Measurements from ENCODE around the gene PHKA1. TPM values are rescaled to one million over a fixed set of nuclear protein-coding genes. Genes with fewer than 3 reads are reported as not detected.
"Not testable (repeated sequence)": the region's sequence is repeated elsewhere in the genome, so short reads cannot be mapped to it uniquely, and the experiment has no call there.

PHKA1 gene
- total and polyA plus RNA-seq, 2 donors (not counting 3 experiments of a cell fraction or from before 2014, with no cell fraction given): 3.3 to 5.5 TPM

DNA sequence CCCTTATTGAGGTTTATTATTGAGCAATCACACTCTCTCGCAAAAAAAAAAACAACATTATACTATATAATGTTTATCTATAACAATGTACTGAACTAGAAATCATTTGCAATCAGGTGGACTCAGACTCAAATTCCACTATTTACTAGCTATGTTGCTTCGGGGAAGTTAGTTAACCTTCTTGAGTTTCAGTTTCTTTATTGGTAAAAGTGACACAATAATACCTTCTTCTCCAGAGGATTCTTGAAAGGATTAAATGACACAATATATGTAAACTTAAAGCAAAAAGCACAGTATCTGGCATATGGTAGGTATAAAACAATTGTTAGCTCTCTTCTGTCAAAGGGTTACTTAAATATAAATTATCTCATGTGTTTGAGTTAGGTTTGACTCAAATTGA is 110.0 kb downstream of the PHKA1 start:
- POLR2A ChIA-PET: no interaction called here
- Histone ChIP-seq H3K36me3 (ENCODE audit: control insufficient read depth in 2 of 2, extremely low read depth in 1 of 2, insufficient read depth in 2 of 2, low read length in 2 of 2) (no peaks in the 10 kb centered on the region), H2AFZ (ENCODE audit: low read depth, low read length) (no peak overlapping the region), H3K9ac (replicated peaks; ENCODE audit: extremely low read depth, insufficient read depth, low read length) (no peak overlapping the region), H4K20me1 (replicated peaks; ENCODE audit: control insufficient read depth, extremely low read depth, insufficient read depth, low read length) (no peaks in the 10 kb centered on the region), H3K4me1 (ENCODE audit: control insufficient read depth, extremely low read depth, insufficient read depth, low read length) (no peaks in the 10 kb centered on the region), H3K9me1 (replicated peaks; ENCODE audit: control insufficient read depth, extremely low read depth, insufficient read depth, low read length) (no peaks in the 10 kb centered on the region), H3K27ac (ENCODE audit: insufficient read depth, low read depth, low read length) (no peak overlapping the region), H3K9me3 (replicated peaks; ENCODE audit: control insufficient read depth, insufficient read depth, low read length) (no peaks in the 10 kb centered on the region), H3K79me2 (ENCODE audit: control insufficient read depth, insufficient read depth, low read length) (no peaks in the 10 kb centered on the region), H3K4me3 (replicated peaks in 1 of 3; ENCODE audit: insufficient read depth in 1 of 3, low read depth in 1 of 3, low read length in 3 of 3) (no peak overlapping the region), H3K4me2 (ENCODE audit: insufficient read depth, low read length) (no peak overlapping the region), H3K27me3 (ENCODE audit: control insufficient read depth in 2 of 2, insufficient read depth in 2 of 2, low read length in 2 of 2) (no peaks in the 10 kb centered on the region)
- TF ChIP-seq GATA2 (IDR thresholded peaks at IDR 0.05; ENCODE audit: insufficient read depth, insufficient read length, low read depth, low read length) (no peak), POLR2A (IDR thresholded peaks at IDR 0.05; ENCODE audit: low read depth, low read length) (no peak), POLR2AphosphoS5 (IDR thresholded peaks at IDR 0.05; ENCODE audit: insufficient read depth, low read depth, low read length) (no peak), MYC (IDR thresholded peaks at IDR 0.05; ENCODE audit: low read depth, low read length) (no peak), FOS (IDR thresholded peaks at IDR 0.05; ENCODE audit: borderline replicate concordance, insufficient read depth, low read length) (no peak), EZH2 (IDR thresholded peaks at IDR 0.05; ENCODE audit: borderline replicate concordance, low read depth, low read length, severe bottlenecking) (no peak), MAX (IDR thresholded peaks at IDR 0.05; ENCODE audit: insufficient read depth, insufficient read length) (no peak), JUN (IDR thresholded peaks at IDR 0.05; ENCODE audit: borderline replicate concordance, insufficient read depth, insufficient read length, low read depth) (no peak), CTCF (IDR thresholded peaks at IDR 0.05; ENCODE audit: extremely low read depth in 1 of 2, insufficient read depth in 1 of 2, low read depth in 1 of 2, low read length in 2 of 2) (no peak)
- DNase-seq (ENCODE audit: low read depth, low spot score) (no peak), FAIRE-seq (no peak)
- no TSS peak for BruUV-seq (replicated peaks)
- intact Hi-C loops (cut with micrococcal nuclease): no loop called here
- dilution Hi-C loops (cut with MboI; ENCODE audit: extremely low pct_ligation_motif_present, low sequenced_read_pairs): no loop called here
- CTCF ChIA-PET: no interaction called here

- H3K27me3 ChIP-seq (ENCODE audit: control insufficient read depth in 2 of 2, insufficient read depth in 2 of 2, low read length in 2 of 2); H3K4me2 ChIP-seq (ENCODE audit: insufficient read depth, low read length); H2AFZ ChIP-seq (ENCODE audit: low read depth, low read length); H3K9me1 ChIP-seq (replicated peaks; ENCODE audit: control insufficient read depth, extremely low read depth, insufficient read depth, low read length); intact Hi-C loops (cut with micrococcal nuclease); DNase-seq (ENCODE audit: low read depth, low spot score); H3K36me3 ChIP-seq (ENCODE audit: control insufficient read depth in 2 of 2, extremely low read depth in 1 of 2, insufficient read depth in 2 of 2, low read length in 2 of 2); BruUV-seq (replicated peaks); H3K4me1 ChIP-seq (ENCODE audit: control insufficient read depth, extremely low read depth, insufficient read depth, low read length); POLR2A ChIA-PET; CTCF ChIA-PET; FAIRE-seq; dilution Hi-C loops (cut with MboI; ENCODE audit: extremely low pct_ligation_motif_present, low sequenced_read_pairs); H3K9me3 ChIP-seq (replicated peaks; ENCODE audit: control insufficient read depth, insufficient read depth, low read length); H3K79me2 ChIP-seq (ENCODE audit: control insufficient read depth, insufficient read depth, low read length); H3K27ac ChIP-seq (ENCODE audit: insufficient read depth, low read depth, low read length); H3K9ac ChIP-seq (replicated peaks; ENCODE audit: extremely low read depth, insufficient read depth, low read length); H3K4me3 ChIP-seq (replicated peaks in 1 of 3; ENCODE audit: insufficient read depth in 1 of 3, low read depth in 1 of 3, low read length in 3 of 3); H4K20me1 ChIP-seq (replicated peaks; ENCODE audit: control insufficient read depth, extremely low read depth, insufficient read depth, low read length): not testable (repeated sequence)
Measured at GRCh38 chrX:72591038-72591437, 123.1 kb downstream of the PHKA1 start.

Measured in endothelial cell of umbilical vein (primary cell).